Germinal center (tissue), 1 donor: ENCODE results near the gene FAAH.

Source experiments
- DNase-seq: peaks from one replicate; pipeline ENCODE4 v3.0.0; 2012; ENCODE audit warnings: mixed read lengths, low spot score

Gene FAAH

DNA sequence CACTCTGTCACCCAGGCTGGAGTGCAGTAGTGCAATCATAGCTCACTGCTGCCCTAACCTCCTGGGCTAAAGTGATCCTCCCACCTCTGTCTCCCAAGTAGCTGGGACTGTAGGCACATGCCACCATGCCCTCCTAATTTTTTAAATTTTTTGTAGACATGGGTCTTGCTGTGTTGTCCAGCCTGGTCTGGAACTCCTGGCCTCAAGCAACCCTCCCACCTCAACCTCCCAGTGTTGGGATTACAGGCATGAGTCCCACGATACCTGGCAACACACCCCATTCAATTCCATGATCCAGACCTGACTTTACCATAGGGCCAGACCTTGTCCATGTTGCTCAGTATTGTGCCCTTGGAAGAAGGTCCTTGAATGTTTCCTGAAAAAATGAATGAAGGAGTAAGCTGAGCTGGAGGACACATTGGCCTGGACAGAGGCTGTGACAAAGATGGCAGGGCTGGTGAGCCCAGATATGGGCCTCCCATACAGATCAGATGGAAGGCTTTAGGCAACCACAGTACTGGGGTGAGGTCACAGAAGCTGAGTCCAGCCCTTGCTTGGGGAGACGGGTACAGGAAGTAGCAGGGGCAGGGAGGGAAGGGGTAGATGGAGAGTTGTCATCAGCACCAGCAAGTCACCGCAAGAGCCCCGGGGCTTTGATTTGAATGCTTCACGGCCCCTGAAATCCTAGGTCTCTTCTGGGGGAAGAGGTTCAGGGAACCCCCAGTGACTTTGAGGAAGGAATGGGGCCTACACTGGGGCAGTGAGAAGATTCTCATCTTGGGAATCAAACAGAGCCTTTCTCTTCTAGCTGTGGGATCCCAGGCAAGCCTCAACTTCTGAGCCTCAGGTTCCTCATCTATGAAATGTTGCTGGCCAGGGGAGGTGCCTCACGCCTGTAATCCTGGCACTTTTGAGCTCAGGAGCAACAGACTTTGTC is 55.4 kb downstream of the FAAH start:
- DNase-seq: no peak

DNA sequence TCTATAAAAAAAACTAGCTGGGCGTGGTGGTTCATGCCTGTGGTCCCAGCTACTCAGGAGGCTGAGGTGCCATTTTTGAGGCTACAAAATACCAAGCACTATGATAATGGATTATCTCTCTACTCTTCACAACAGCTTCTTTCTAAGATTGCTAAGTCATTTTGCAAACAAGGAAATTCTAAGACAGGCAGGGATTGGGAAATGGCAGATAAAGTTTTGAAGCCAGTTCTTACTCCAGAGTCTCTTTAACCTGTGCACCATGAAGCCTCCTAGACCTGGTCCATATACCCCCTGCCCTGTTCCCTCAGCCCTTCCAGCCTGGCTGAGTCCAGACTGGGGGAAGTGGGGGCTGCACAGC is 56.0 kb downstream of the FAAH start:
- DNase-seq: no peak

DNA sequence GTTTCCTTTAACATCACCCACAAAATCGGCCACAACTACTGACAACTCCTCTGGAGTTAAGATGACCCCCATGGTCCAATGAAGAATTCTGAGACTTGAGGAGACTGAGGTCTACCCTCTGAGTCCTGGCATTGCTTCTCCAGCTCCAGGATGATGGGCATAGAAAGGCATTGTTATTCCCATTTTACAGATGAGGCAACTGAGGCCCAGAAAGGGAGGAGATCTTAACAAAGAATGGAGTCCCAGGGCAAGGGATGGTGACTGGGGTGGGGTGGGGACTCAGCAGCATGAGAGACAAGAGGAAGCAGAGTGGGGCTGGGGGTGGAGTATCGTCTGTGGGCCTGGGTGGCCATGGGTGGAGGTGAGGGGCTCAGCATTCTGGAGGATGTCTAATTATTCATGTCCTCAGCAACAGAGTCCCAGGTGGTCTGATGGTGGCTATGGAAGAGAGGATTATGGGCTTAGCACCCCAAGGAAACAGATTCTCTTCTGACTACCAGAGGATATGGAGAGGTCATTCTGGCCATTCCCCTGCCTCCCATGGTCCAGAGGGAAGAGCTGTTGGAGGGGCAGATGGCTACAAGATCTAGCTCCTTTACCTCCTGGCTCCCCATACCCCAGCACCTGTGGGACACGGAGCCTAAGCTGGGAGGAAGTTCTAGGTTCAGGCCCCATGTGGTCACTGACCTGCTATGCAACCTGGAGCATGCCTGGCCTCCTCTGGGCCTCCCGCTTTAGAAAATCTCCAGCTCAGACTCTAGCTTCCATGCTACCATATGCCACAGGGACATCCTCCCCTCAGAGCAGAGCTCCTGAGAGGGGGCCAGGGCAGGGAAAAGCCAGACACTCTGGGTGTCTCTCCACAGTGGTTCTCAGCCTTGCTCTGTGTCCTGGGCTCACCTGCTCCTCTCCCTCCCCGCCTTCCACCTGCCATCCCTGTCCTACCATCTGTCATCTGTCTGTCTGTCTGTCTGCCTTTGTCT is 58.1 kb downstream of the FAAH start:
- no peak for DNase-seq

DNA sequence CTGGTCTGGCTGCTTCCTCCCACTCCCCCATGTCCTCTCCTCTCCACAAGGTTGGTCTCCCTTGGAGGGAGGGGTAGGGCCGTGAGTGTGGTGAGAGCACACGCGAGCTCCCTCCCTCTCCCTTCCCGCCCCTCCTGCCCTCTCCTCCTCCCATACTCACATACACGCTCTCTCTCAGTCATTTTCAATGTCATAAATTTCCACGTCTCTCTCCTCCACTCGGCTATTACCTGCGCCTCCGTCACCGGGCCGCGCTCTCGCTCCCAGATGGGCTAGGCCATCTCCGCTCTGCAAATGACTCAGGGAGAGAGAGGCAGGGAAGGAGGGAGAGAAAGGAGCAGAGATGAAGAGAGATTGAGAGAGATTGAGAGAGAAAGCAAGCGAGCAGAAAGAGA is 58.8 kb downstream of the FAAH start:
- DNase-seq: no peak

DNA sequence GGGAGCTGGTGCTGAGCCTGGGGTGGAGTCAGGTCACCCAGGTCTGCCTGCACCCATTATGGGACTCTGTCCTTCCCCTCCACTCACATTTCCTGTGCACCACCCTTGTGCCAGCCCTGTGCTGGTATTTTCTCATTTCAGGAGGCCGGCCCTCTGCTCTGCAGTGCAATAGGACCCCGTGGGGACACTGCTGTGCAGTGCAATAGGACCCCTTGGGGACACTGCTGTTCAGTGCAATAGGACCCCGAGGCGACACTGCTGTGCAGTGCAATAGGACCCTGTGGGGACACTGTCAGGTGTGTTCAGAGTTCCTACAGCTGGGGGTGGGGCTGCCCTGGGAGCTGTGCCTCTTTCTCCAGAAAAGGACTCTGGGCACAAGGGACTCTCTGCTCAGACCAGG is 59.3 kb downstream of the FAAH start:
- no peak for DNase-seq

DNA sequence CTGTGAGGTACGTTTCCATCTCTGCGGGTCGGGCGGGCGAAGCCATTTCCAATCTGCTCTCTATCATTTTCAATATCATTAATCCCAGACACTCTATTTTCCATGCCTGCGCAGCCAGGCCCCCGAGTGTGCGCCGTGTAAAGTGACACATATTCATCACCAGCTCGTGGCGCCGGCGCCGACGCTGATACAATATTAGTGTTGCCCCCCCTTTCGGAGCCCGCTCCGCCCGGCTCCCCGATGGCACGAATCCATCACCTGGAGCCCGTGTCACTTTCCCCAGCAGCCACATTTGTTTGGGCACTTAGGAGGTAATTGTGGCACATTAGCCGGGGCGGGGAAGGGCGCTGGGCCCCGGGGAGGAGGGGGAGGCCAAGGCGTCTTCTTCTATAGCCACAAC is 61.8 kb downstream of the FAAH start:
- no peak for DNase-seq

DNA sequence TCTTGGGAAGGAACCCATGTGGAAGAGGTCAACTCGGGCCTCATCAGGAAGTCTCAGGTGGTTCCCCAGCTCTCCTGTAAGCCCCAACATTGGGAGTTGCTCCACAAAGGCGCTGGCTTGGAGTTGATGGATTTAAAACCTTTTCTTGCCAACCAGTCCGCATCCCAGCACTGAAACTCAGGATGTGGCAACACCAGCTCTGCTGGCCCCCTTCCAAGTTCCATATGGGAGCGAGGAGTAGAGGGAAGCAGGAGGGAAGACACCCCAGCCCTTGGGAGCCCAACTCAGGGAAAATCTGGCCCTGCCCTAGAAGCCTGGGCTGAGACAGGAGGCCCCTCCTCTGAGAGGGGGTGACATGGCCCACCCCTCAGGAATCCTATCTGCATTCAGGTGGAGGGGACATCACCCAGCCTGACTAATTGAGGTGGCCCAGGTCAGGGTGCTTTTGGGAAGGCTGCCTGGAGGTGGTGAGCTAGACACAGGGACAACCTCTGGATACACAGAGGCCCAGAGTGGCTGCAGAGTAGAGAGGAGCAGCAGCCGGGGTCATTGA is 62.4 kb downstream of the FAAH start:
- no peak for DNase-seq

DNA sequence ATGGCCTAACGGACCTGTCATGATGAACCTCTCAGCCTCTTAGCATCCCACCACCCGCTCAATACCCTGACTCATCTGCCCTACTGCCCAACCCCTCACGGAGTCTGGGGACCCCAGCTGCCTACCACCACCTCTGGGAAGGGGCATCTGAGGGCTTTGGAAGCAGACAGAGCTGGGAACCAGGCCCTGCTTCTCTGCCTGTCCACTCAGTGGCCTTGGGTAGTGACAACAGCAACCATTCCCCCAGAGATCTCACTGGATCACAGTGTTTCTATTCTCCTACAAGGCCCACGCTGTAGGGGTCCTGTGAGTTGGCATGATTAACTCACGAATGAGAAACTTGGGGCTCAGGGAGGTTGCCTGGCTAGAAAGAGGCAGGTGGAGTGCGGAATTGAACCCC is 63.1 kb downstream of the FAAH start:
- DNase-seq: no peak

DNA sequence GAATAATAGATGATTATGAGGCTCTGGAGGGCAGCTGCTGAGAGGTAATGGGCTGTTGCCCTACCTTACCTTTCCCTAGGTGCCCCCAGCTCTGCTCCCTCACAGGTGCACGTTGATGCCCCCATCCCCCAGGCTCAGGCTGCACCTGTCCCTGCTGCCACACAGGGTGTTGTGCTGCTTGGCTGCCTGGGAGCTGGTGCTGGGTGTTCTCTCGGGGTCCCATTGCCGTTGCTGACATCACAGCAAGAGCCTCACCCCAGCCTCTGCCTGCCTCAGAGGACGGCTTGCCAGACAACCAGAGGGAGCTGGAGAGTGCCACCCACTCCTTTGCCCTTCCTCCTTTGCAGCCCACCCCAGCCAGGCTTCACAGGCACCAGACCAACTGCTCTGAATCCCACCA is 64.1 kb downstream of the FAAH start:
- no peak for DNase-seq

DNA sequence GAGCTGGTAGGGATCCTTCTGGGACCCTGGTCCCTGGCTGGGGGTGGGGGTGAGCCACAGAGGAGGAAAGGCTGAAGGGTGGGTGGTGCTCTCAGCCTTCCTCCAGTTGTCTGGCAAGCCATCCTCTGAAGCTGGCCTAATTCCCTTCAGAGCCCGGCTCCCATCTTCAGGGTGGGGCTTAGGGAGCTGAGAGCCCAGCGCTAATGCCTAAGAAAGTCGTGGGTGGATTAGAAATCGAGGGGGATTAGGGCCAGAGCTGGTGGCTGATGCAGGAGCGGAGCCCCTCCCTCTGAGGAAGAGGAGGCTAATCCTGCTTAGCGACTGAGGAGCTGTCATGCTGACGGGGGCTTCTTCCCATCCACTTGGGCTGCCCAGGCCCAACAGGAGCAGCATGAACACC is 64.7 kb downstream of the FAAH start:
- no peak for DNase-seq

DNA sequence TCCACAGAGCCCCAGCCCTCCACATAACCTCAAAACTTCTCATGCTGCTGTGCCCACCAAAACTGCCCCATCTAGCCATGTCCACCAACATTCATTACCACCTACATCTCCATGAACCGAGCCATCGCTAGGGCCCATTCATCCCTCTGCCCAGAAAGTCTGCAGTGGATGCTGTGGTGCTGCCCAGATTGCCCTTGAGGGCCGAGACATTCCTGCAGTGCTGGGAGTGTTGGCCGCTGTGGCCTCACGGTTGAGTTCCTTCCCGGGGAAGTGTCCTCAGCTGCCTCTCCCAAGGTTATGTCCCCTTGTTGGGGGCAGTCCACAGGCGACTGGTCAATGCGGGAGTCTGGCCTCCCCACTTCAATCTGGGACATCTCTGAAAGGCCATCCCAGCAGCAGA is 65.2 kb downstream of the FAAH start:
- no peak for DNase-seq

DNA sequence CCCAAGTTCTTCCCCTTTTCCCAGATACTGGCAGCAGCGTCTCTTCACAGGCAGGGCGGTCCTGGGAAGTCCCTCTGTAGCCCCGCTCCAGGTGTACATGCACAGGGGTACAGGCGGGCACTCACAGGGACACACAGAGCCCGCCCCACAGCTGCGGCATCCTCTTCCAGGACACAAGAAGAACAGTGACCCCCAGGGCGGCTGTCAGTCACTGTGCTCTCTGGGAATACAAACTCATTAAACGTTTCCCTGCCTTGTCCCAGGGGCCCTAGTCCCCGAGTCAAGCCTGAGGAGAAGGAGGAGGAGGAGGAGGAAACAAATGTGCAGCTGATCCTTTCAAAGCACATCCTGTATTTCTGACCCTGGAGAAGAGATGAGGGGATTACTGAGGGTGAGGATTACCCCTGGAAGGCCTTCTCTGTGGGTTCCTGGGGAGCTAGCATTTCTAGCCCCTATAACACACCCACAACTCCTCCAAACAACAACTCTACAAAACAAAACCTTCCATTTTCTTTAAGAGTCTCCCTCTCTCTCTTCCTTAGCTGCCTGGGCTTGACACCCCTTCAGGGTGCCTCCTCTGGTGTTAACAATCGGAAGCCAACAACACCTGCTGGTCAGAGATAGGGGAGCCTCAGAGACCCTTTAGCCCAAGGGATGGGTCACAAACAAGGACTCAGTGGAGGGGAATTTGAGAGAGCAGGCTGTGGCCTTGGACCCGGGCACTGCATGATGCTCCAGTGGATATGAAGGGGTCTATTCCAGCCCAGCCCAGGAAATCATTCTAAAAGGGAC is 67.1 kb downstream of the FAAH start:
- DNase-seq: no peak

DNA sequence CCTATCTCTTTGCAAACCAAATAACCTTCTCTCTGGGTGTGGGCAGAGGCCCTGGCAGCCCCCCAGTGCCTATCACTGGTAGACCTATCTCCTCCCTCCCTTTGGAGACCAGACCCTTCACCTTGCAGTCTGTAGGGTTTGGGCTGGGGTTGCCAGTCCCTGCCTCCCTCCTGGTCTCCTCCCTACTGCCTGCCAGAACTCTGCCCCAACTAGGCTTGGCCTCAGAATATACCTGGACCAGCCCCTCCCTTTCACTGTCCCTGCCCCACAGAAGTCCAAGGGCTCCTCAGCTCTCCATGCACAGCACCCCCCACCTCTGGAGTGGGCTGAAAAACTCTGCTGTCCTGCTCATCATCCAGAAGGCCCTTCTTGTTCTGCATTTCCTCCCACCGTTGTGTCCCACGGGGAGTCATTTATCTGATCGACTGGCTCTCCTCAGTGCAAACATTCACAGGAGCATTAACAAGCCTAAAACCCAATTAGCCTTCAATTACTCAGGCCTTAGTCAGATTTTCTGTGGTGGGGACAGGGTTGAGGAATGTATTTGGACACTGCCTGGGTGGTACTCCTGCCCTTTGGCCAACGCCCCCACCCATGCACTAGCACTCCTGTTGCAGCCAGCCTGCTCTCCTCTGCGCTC is 67.8 kb downstream of the FAAH start:
- no peak for DNase-seq
